GM18861 (cell line): Measurements from ENCODE around the gene FGF21.

ENCODE experiments used
- ATAC-seq: cut with Tn5 transposase; IDR thresholded peaks from one replicate; pipeline ENCODE4 v1.9.1; 2021; ENCODE audit not compliant: unreplicated experiment

FGF21 gene

DNA sequence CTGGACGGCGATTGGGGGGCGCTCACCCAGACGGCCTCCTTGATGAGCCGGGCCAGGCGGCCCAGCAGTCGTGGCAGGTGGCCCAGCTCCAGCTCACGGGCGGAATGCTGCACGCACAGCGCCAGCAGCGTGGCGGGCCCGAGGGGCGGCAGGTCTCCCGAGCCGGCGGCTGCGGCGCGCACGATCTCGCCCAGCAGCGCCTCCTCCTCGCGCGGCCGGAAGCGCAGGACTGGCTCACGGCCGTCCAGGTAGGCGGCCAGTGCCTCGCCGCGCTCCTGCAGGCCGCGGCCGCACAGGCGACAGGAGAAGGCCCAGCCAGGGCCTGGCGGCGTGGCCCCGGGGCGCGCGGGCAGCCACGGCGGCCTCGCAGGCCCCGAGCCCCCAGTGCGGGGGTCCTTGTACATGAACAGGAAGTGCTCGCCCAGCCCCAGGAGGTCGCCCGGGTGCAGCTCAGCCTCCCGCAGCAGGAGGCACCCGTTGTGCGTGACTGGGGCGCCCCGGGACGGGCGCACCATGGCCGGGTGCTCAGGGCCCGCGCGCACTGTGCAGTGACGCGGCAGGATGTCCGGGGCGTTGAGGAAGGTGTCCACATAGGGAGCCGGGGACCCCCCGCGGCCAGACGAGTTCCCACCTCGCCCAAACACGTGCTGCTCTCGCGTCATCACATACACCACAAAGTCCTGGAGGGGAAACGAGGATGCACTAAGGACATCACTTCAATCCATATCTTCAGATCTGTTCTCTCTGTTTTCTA, 26.2 kb upstream of the FGF21 start:
- ATAC-seq = no peak

DNA sequence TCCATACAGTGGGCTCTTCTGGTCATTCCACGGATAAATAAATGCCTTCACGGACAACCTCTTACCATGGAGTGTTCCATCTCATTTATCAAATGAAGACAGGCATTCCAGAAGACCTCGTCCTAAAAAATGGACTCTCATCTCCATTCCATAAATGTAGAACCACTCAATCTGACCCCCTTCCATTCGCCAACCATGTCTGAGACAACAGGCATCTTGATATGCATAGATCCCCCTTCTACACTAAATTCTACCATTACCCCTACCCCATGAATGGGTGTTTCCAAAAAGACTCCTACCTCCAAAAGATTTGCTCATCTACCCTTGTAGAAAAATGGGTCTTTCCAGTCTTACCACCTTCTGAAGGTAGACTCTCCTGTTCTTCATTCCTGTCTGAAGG, 23.9 kb upstream of the FGF21 start:
- no peak for ATAC-seq

DNA sequence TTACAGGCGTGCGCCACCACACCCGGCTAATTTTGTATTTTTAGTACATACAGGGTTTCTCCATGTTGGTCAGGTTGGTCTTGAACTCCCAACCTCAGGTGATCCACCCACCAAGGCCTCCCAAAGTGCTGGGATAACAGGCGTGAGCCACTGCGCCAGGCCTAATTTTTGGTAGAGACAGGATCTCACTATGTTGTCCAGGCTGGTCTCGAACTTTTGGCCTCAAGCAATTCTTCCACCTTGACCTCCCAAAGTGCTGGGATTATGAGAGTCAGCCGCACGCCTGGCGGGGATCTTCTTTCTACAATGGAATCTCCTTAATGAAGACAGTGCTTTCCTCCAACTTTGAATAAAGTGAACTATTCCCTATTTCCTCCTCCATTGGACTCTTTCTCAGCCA, 20.7 kb upstream of the FGF21 start:
- ATAC-seq = no peak

DNA sequence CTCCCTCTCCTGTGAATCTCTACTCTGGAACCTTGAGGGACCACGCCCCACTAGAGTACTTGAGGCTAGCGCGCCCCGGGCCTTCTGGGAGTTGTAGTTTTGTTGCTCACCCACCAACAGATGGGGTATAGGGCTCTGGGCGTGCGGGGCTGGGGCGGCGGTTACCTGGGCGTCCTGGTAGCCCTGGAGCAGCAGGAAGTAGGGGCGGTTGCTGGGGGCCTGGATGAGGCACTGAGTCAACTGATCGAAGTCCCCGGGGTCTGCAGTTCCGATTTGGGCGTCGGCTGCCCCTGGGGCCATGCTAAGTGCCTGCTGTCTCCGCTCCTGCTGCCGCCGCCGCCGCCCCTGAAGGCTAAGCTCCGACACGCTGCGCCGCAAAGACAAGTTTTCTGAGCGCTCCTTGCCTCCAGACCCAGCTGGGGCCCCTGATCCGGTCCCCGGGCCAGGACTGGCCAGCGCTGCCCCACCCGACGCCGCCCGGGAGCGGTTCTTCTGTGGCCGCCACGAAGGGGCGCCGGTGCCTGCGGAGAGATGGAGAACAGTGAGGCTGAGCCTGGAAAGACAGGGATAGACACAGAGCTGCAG, 20.2 kb upstream of the FGF21 start:
- no peak for ATAC-seq

DNA sequence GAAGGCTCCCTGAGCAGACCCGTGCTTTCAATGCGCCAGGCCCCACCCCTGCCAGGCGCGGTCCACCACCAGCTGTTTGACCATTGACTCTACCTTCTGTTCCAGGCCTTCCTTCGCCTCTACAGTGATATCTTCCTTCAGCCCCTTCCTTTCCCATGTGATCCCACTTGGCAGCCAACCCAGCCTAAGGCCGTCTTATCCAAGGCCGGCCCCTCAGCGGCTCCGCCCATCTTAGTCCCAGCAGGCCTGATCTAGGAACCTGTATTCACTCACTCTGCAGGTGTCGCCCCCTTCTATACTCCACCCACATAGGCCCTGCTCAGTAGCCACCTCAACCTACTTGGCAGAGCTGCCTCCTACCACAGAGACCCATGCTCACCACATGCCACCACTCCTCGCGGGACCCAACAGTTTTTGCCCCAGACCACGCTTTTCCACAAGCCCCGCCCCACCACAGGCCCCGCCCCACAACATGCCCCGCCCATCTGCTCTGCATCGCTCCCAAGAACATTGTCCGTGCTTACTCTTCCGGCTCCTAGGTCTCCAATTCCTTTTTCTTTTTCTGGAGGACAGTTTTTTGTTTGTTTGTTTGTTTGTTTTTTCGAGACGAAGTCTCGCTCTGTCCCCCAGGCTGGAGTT, 17.8 kb upstream of the FGF21 start:
- no peak for ATAC-seq

DNA sequence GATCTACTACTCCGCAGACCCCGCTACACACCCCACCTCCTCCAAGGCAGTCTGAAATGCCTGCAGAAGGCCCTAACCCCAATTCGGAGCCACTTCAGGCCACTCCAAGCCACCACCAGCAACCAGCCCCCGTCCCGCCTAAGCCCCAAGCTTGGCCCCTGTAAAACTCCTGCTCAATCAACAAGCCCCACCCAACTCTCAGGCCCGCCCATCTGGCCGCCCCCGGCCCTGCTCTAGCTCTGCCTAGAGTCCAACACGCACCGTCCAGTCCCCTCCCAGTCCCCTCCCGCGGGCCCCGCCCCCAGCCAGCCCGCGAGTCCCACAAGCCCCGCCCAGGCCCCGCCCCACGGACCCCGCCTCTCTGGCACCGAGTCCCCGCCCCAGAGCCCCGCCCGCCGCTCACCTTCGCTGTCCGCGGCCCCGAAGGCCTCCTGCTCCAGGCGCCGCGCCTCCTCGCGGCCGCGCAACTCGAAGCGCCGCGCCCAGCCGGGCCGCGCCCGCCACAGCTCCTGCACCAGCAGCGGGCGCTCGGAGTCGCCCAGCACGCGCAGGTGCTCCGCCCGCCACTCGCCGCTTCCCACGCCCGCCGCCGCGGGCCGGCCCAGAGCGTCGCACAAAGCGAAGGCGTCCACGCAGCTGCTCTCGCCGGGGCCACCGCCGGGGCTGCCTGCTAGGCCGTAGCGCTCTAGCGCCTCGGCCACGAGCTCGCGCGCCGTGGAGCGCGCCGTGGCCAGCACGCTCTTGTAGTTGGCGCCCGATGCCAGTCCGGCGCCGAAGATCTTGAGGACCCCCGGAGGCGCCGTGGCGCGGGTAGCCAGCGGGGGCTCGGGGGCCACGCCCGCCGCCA, 16.5 kb upstream of the FGF21 start:
- ATAC-seq = no peak

DNA sequence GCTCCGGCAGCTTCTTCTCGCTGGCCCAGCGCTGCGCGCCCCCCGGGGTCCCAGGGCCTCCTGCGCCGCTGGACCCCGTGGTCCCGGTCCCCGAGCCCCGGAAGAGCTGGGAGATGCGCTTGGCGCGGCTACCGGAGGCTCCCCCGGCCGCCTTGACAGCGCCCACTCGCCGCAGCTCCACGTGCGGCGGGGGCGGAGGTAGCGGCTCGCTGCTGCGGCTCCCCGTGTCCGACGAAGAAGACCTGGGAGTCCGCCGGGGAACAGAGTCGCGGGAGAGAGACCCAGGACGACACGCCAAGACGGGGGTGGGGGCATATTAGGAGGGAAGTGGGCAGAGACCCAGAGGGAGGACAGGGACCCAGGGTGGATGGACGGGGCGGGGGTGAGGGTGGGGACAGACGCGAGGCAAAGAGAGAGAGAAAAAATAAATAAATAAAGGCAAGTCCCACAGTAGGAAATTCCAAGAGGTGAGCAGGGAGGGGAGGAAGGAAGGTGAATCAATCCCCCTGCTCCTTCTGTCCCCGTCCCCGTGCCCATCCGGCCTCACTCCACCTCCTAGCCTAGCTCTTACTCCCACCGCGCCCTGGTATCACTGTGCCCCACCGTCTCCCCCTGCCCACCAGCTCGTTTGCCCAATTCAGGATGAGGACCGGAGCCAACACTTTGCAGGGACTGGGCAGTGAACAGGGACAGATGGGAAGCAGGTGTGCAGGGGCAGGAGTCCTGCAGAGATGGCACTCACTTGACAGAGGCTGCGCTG, 15.7 kb upstream of the FGF21 start:
- ATAC-seq = no peak

DNA sequence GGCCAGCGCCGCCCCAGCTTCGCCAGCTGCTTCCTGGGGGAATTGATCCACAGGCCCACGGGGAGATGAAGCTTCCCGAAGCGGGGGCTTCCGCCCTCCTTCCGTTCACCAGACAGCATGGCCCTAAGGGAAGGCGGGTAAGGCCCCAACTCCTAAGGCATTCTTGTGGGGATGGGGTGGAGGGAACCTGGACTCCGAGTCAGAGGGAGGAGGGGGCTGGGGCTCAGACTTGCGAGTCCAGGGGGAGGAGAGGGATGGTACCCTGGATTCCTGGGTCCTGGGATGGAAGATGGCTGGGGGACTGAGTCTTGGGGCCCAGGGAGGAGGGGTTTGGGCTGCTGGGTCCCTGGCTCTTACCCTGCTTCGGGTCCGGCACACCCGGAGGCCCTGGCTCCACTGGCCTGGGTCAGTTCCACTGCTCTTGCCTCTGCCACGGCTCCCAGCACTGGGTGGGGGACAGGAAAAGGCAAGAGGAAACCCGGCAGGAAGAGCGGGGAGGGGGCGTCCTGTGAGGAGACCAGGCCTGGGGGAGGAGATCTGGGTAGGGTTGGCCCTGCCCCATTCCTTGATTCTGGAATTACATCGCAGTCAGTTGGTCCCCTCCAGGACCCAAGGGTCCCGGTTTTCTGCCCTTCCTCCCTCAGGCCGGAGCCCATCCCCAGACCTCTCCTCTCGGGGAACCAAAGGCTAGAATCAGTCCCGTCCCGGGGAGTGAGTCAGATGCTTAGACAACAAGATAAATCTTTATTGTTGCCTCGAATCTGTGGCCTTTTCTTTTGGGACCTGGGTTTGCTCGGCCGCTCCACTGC, 15.0 kb upstream of the FGF21 start, which contains the start of gene RASIP1:
Gene RASIP1, minus strand, starts transcription at position 447 of the 809 bp plus-strand sequence. Its CDS starts 328 bp downstream, at position 119.
- ATAC-seq = no peak

DNA sequence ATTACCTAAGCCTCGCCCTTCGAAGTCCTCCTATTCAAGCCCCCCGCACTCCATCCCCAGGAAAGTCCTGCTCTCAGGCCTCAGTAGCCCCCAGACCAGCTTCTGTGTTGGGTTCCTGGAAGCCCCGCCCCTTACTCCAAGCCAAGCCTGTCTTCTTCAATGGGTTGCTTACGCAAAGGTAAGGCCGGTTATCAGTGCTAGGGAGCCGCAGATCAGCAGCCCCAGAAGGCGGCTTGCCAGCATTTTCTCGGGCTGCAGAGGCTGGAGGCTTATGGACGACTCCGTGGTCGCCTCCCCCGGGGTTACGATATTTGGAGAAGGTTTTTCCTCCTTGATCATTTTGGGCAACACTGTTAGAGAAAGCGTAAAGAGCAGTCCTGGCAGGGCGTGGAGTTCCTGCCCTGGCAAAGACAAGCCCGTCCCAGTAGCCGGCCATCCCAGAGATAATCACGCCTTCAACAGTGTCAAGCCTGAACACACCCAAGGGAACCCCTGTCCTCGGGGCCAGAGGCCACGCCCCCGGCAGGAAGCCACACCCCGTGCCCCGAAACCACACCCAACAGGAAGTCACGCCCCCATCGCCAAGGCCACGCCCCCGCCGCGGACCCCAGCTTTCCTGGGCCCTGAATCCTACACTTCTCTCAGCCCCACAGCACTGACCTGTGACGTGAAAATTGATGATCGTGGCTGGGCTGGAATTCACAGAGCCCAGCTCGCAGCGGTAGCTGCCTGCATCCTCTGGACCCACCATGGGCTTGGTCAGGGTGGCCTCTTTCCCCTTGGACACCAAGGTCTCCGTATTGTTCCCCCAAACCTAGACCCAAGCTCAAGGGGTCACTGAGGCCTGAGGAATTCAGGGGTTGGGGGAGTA, 14.0 kb upstream of the FGF21 start:
- ATAC-seq = no peak

DNA sequence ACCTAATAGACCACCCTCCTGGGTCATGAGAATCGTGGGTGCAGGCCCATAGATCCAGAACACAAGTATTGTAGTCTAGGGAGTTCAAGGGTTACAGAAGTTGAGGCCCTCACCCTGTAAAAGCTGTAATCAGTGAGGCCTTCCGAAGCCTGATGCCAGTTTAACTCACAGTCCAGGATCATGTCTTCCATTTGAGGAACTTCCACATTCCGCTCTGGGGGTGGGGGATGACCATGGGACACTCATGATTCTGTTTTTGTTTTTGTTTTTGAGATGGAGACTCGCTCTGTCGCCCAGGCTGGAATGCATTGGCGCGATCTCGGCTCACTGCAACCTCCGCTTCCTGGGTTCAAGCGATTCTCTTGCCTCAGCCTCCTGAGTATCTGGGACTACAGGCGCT, 13.2 kb upstream of the FGF21 start:
- no peak for ATAC-seq

DNA sequence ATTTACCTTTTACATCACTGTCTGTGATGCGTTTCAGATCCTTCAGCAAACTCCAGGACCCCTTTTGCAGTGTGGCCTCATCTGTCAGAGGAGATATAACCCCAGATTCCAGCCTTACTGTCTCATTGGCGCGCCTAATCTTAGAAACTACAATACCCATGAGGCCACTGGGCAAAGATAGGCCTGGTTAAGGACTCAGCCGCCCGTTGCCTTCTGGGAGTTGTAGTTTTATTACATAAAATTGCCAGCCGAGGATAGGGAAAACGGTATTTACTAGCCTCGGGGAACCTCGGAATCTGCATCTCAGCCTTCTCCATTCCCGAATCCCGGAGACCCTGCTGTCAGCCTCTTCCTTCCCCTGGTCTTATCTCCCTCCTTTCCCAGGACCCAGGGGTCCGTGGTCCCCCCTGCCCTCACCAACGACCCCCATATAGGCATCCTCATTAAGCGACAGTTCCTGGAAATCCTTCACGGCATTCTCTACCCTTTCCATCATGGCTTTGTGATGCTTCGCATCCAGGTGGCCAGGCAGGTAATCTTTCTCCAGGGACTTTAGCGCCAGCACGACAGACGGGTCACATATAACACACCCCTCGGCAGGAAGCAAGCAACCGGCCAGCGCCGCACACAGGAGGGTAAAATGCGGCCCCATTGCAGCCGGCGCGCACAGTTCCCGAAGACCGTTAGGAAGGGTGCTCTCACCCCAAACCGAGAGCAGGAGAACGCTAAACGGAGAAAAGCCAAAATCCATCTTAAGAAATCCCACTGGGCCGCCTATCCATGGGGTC, 9.9 kb upstream of the FGF21 start:
- ATAC-seq = no peak

DNA sequence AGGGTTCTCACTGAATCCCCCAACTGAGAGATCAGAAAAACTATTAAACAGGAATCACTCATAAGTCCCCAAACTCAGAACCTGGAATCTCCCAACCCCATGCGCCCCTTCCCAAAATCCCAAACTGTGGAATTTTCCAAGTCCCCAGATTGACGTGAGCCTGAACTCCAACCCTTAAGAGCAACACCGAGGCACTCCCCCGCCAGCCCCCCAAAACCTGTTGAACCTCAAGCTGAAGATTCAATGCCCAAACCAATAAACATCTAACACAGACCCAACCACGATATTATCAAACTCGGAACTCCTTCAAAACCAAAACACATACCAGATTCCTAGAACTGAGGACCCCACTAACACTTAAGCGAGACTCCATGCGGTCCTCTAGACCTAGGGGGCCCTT, 9.2 kb upstream of the FGF21 start:
- no peak for ATAC-seq

DNA sequence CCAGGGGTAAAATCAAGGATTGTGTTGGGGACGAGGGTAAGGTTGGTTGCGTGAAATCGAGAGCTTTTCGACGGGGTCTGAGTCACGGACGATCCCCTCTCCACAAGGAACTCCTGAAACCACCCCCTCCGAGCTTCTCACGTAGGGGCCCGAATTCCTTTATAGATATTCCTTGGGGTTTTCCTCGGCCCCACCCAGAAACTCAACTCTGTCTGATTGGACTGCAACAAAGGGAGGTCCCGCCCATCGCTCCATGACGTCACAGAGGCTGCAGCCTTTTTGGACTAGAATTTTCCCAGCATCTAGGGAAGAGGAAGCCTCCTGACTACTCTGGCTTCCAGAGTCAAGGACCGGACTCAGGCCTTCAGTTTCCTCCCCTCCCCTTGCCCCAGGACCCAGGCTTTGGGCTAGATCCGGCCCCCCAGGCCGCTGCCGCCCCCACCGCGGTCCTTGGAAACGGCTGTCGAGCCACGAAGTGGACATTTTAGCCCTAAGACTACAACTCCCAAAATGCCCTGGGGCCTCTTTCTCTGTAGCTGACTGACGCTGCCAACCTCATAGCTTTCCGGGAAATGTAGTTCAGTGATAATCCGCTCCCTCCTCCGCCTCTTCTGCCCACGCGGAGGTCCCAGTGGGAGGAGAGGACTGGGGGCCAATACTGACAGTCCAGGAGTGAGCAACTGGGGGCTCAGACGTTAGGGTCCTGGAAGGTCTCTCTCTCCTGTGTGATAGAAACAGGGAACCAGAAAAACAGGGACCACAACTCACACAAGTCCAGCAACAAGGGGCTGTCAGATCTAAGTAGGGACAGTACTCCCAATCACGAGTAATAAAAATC, 8.4 kb upstream of the FGF21 start, which contains the start of gene IZUMO1:
Gene IZUMO1, minus strand, starts transcription at position 172 of the 838 bp plus-strand sequence. CDS start 1,050 bp downstream, outside the sequence.
- ATAC-seq = no peak

DNA sequence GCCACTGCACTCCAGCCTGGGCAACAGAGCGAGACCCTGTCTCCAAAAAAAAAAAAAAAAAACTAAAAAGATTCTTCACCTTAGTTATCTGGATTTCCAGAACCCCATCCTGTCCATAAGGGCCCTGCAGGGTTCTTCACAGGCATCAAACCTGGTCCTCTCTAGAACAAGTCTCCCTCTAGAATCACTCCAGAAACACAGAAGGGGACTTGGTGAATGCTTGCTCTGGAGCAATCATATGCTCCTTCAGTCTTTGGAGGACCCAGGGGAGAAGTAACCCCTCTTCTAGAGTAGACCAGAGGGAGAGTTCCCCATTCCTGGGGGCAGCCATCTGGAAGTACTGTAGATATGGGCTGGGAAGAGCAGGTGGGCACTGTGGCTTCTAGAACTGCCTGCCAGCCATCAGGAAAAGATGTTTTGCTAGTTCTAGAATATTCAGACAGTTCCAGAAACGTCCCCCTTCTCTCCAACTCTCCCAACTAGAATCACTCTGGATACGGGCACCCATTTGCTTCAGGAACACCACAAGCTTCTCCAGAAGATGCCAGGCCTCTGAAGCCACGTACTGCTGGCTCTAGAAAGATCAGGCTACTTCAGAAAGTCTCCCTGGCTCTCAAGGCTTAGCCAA, 5.6 kb upstream of the FGF21 start:
- ATAC-seq = no peak

DNA sequence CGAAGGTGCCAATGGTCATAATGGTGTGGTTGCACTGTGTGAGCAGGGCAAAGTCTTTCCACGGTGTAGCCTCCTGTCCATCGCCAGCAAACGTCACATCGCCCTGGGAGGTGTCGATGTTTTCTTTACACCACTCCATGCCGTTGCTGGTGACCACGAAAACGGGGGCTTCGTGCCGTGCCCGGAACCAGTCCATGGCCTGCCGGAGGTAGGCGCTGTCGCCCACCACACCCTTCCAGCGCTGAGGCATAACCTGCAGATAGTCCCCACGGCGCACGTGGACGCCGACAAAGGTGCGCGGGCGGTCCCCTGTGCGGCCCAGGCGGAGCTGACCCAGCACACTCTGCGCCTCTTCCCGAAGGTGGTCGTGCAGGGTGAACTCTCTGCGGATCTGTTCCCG, 5.0 kb upstream of the FGF21 start:
- ATAC-seq = no peak

DNA sequence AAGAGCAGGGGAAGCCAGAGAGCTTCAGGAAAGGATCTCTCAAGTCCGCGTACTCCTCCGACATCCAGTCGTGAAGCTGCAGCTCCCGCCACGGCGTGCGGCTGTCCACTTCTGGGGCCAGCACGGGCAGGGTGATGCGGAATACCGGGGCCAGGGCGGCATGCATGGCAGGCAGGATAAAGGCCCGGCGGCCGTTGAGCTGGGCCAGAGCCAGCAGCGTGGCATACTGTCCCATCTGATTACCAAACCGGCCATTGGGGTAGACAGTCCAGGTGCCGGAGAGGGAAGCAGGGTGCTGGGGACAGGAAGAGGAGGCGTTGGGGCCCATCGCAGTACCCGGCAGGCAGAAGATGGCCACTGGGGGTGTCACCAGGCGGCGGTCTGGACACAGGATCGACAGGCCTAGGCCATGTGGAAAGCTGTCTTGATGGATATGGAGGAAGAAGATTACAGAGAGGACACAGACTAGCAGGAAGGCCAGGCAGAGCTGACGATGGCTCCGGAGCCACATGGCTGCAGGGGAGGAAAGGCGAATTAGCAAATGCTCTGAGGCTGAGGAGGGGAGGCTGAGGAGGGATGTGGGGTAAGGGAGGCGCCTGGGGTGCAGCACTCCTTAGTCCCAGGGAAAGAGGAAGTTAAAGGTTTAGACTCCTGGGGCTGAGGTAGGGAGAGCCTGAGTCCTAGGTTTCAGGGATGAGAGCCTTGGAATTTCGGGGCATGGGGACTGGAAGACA, 4.4 kb upstream of the FGF21 start:
- no peak for ATAC-seq
